Mesenchymal stem cell (in vitro differentiated cells and primary cell): ENCODE results near the gene KPTN.

Experiments
- DNase-seq: peaks from one replicate; pipeline ENCODE4 v3.0.0-alpha.2; 2013
- H2AFZ ChIP-seq: one replicate; pipeline ENCODE4 v1.6.1; 2013; ENCODE audit warnings: low read depth, mild to moderate bottlenecking, control low read depth, inconsistent platforms, low read length, moderate library complexity
- H2AK5ac ChIP-seq: 2 replicates; pipeline ENCODE4 v1.6.1; 2013; ENCODE audit warnings: low read length, moderate library complexity, mild to moderate bottlenecking, inconsistent platforms; ENCODE audit not compliant: severe bottlenecking
- H2BK120ac ChIP-seq: one replicate; pipeline ENCODE4 v1.6.1; 2013; ENCODE audit warnings: low read depth, mild to moderate bottlenecking, inconsistent platforms, low read length, moderate library complexity
- H2BK12ac ChIP-seq, 2 experiments: one replicate each; pipeline ENCODE4 v1.6.1; 2013; ENCODE audit warnings: inconsistent platforms in 2 of 2, low read length in 2 of 2, mild to moderate bottlenecking in 2 of 2, moderate library complexity in 2 of 2, control low read depth in 1 of 2
- H2BK15ac ChIP-seq: one replicate; pipeline ENCODE4 v1.6.1; 2013; ENCODE audit warnings: mild to moderate bottlenecking, low read depth, inconsistent platforms; ENCODE audit not compliant: poor library complexity, severe bottlenecking
- H2BK5ac ChIP-seq: 2 replicates; pipeline ENCODE4 v1.6.1; 2013; ENCODE audit warnings: low read depth, mild to moderate bottlenecking, low read length, control low read depth, inconsistent platforms; ENCODE audit not compliant: poor library complexity, severe bottlenecking
- H3K14ac ChIP-seq, 2 experiments: one replicate each; pipeline ENCODE4 v1.6.1; 2013; ENCODE audit warnings: inconsistent platforms in 2 of 2, low read length in 2 of 2, control low read depth in 1 of 2, mild to moderate bottlenecking in 1 of 2, moderate library complexity in 1 of 2
- H3K18ac ChIP-seq, 2 experiments: one replicate each; pipeline ENCODE4 v1.6.1; 2013; ENCODE audit warnings: inconsistent platforms in 2 of 2, low read length in 2 of 2, control low read depth in 1 of 2, low read depth in 1 of 2, mild to moderate bottlenecking in 1 of 2
- H3K23ac ChIP-seq, 2 experiments: one replicate each; pipeline ENCODE4 v1.6.1; 2013; ENCODE audit warnings: inconsistent platforms in 2 of 2, low read length in 2 of 2, mild to moderate bottlenecking in 2 of 2, moderate library complexity in 2 of 2, control low read depth in 1 of 2
- H3K27ac ChIP-seq: 2 replicates; pipeline ENCODE4 v1.5.1; 2013; ENCODE audit warnings: mild to moderate bottlenecking, moderate library complexity, low read length, control low read depth, inconsistent platforms; ENCODE audit not compliant: poor library complexity, severe bottlenecking
- H3K27me3 ChIP-seq, 2 experiments: 2 replicates each; pipeline versions ENCODE4 v1.6.1 to v1.7.0; 2013; ENCODE audit warnings: low read length in 2 of 2, mild to moderate bottlenecking in 2 of 2, moderate library complexity in 2 of 2, control low read depth in 1 of 2, inconsistent platforms in 1 of 2; ENCODE audit not compliant: control insufficient read depth in 1 of 2, insufficient read depth in 1 of 2
- H3K36me3 ChIP-seq, 2 experiments: 2 replicates each; pipeline versions ENCODE4 v1.6.1 to v1.7.0; 2013; ENCODE audit warnings: low read length in 2 of 2, control low read depth in 1 of 2, inconsistent platforms in 1 of 2, low read depth in 1 of 2, mild to moderate bottlenecking in 1 of 2; ENCODE audit not compliant: insufficient read depth in 2 of 2, control insufficient read depth in 1 of 2
- H3K4ac ChIP-seq, 2 experiments: one replicate each; pipeline ENCODE4 v1.6.1; 2013; ENCODE audit warnings: inconsistent platforms in 2 of 2, low read length in 2 of 2, mild to moderate bottlenecking in 2 of 2, moderate library complexity in 2 of 2, control low read depth in 1 of 2, low read depth in 1 of 2
- H3K4me1 ChIP-seq: 2 replicates; pipeline ENCODE4 v1.6.1; 2013; ENCODE audit warnings: low read depth, low read length, control low read depth; ENCODE audit not compliant: control insufficient read depth, insufficient read depth
- H3K4me2 ChIP-seq: 2 replicates; pipeline ENCODE4 v1.6.1; 2013; ENCODE audit warnings: low read length, mild to moderate bottlenecking, inconsistent platforms; ENCODE audit not compliant: poor library complexity, severe bottlenecking
- H3K4me3 ChIP-seq, 2 experiments: 2 replicates each; pipeline versions ENCODE4 v1.5.1 to v1.7.0; 2013; ENCODE audit warnings: low read length in 2 of 2, mild to moderate bottlenecking in 2 of 2, control low read depth in 1 of 2, low read depth in 1 of 2; ENCODE audit not compliant: insufficient read depth in 1 of 2
- H3K79me1 ChIP-seq: replicated peaks from 2 replicates; pipeline ENCODE4 v1.6.1; 2013; ENCODE audit warnings: mild to moderate bottlenecking, control low read depth, low read length, inconsistent platforms; ENCODE audit not compliant: poor library complexity, severe bottlenecking
- H3K9ac ChIP-seq: 2 replicates; pipeline ENCODE4 v1.7.0; 2013; ENCODE audit warnings: mild to moderate bottlenecking, low read length, moderate library complexity
- H3K9me3 ChIP-seq: 2 replicates; pipeline ENCODE4 v1.7.0; 2013; ENCODE audit warnings: mild to moderate bottlenecking, low read length; ENCODE audit not compliant: control insufficient read depth
- H4K8ac ChIP-seq: one replicate; pipeline ENCODE4 v1.6.1; 2013; ENCODE audit warnings: inconsistent platforms, mild to moderate bottlenecking, low read length, moderate library complexity
- H4K91ac ChIP-seq: one replicate; pipeline ENCODE4 v1.6.1; 2013; ENCODE audit warnings: mild to moderate bottlenecking, low read length, inconsistent platforms
- WGBS: methylation state at CpG from one replicate; pipeline ENCODE4 v1.1.7; 2013; ENCODE audit warnings: mixed read lengths; 5-methylcytosine and 5-hydroxymethylcytosine counted together

Gene KPTN

GRCh38 chr19:47456721-47457474, 27.1 kb downstream of the KPTN start:
- H3K4ac ChIP-seq, result no peak overlapping the region

GRCh38 chr19:47450478-47450877, 33.5 kb downstream of the KPTN start:
- no peak overlapping the region for H3K23ac ChIP-seq
- H2BK12ac ChIP-seq, result no peak overlapping the region
- peaks cover 55 to 87% of the 10 kb centered on the region in 2 experiments for H3K27me3 ChIP-seq
- no peak overlapping the region for H3K4me2 ChIP-seq
- H2BK5ac ChIP-seq, result no peak overlapping the region
- no peak overlapping the region for H3K9ac ChIP-seq
- H4K8ac ChIP-seq, result no peak overlapping the region
- H3K14ac ChIP-seq, result no peak overlapping the region
- H2BK120ac ChIP-seq, result no peak overlapping the region
- no peak for DNase-seq
- WGBS, result 64% methylated on average over 6 of the region's 7 CpGs
- H2AK5ac ChIP-seq, result no peak overlapping the region
- no peaks in the 10 kb centered on the region for H3K36me3 ChIP-seq
- no peak overlapping the region for H3K4me3 ChIP-seq
- no peak overlapping the region for H3K27ac ChIP-seq
- peaks cover 20% of the 10 kb centered on the region for H3K4me1 ChIP-seq
- H3K4ac ChIP-seq, result no peak overlapping the region
- H3K18ac ChIP-seq, result no peak overlapping the region
- no peak overlapping the region for H4K91ac ChIP-seq
- no peak overlapping the region for H2AFZ ChIP-seq
- no peaks in the 10 kb centered on the region for H3K79me1 ChIP-seq
- peaks cover 7% of the 10 kb centered on the region for H3K9me3 ChIP-seq
- no peak overlapping the region for H2BK15ac ChIP-seq

More at GRCh38 chr19:47456721-47457474, 27.1 kb downstream of the KPTN start:
- no peak overlapping the region for H2AFZ ChIP-seq
- no peak overlapping the region for H4K91ac ChIP-seq
- 73% methylated on average over 77 of the region's 77 CpGs for WGBS
- no peak overlapping the region for H3K18ac ChIP-seq
- no peak overlapping the region for H3K4me2 ChIP-seq
- peaks cover 2% of the 10 kb centered on the region for H3K4me1 ChIP-seq
- no peak overlapping the region for H3K23ac ChIP-seq
- no peak overlapping the region for H3K14ac ChIP-seq
- no peak overlapping the region for H3K9ac ChIP-seq
- no peaks in the 10 kb centered on the region for H3K36me3 ChIP-seq
- H2BK120ac ChIP-seq, result no peak overlapping the region
- H3K27me3 ChIP-seq, result peaks cover 55 to 85% of the 10 kb centered on the region in 2 experiments
- no peak overlapping the region for H2BK5ac ChIP-seq
- H4K8ac ChIP-seq, result no peak overlapping the region
- H3K79me1 ChIP-seq, result no peaks in the 10 kb centered on the region
- DNase-seq, result no peak
- peaks cover 21% of the 10 kb centered on the region for H3K9me3 ChIP-seq
- no peak overlapping the region for H2BK15ac ChIP-seq
- no peak overlapping the region for H2AK5ac ChIP-seq
- no peak overlapping the region for H3K4me3 ChIP-seq
- H3K27ac ChIP-seq, result no peak overlapping the region
- H2BK12ac ChIP-seq, result no peak overlapping the region

- no peaks in the 10 kb centered on the region for H3K9me3 ChIP-seq
- H2BK5ac ChIP-seq, result no peak overlapping the region
- no peak overlapping the region for H4K8ac ChIP-seq
- H2BK15ac ChIP-seq, result no peak overlapping the region
- no peak overlapping the region for H3K4ac ChIP-seq
- H3K23ac ChIP-seq, result peak overlapping the region in 1 of 2 experiments; percentile 18
- H2AK5ac ChIP-seq, result no peak overlapping the region
- H3K27me3 ChIP-seq, result peaks cover 70 to 88% of the 10 kb centered on the region in 2 experiments
- H3K27ac ChIP-seq, result no peak overlapping the region
- no peak overlapping the region for H3K4me2 ChIP-seq
- no peak overlapping the region for H3K14ac ChIP-seq
- no peak overlapping the region for H2AFZ ChIP-seq
- no peaks in the 10 kb centered on the region for H3K79me1 ChIP-seq
- WGBS, result 37% methylated on average over 9 of the region's 9 CpGs
- H2BK12ac ChIP-seq, result no peak overlapping the region
- H3K4me3 ChIP-seq, result no peak overlapping the region
- no peaks in the 10 kb centered on the region for H3K36me3 ChIP-seq
- DNase-seq, result no peak
- peaks cover 20% of the 10 kb centered on the region for H3K4me1 ChIP-seq
- H3K9ac ChIP-seq, result no peak overlapping the region
- H4K91ac ChIP-seq, result no peak overlapping the region
- no peak overlapping the region for H3K18ac ChIP-seq
- no peak overlapping the region for H2BK120ac ChIP-seq
These were observed 35.7 kb downstream of the KPTN start for GRCh38 chr19:47448360-47448727.

GRCh38 chr19:47447470-47448359, 36.3 kb downstream of the KPTN start:
- no peaks in the 10 kb centered on the region for H3K36me3 ChIP-seq
- no peak overlapping the region for H2BK120ac ChIP-seq
- no peak overlapping the region for H3K9ac ChIP-seq
- peaks cover 20% of the 10 kb centered on the region for H3K4me1 ChIP-seq
- no peaks in the 10 kb centered on the region for H3K9me3 ChIP-seq
- H4K8ac ChIP-seq, result no peak overlapping the region
- no peak overlapping the region for H3K4me3 ChIP-seq
- H3K27me3 ChIP-seq, result peaks cover 77 to 88% of the 10 kb centered on the region in 2 experiments
- peak overlapping the region in 1 of 2 experiments; percentile 73 for H3K23ac ChIP-seq
- no peak overlapping the region for H2AK5ac ChIP-seq
- WGBS, result 8% methylated on average over 78 of the region's 95 CpGs
- DNase-seq, result peak; percentile 64
- no peak overlapping the region for H3K27ac ChIP-seq
- H3K4me2 ChIP-seq, result no peak overlapping the region
- H3K18ac ChIP-seq, result peak overlapping the region in 1 of 2 experiments; percentile 69
- H3K14ac ChIP-seq, result no peak overlapping the region
- H2BK12ac ChIP-seq, result no peak overlapping the region
- H3K4ac ChIP-seq, result no peak overlapping the region
- H4K91ac ChIP-seq, result peak overlapping the region; percentile 74
- H3K79me1 ChIP-seq, result no peaks in the 10 kb centered on the region
- no peak overlapping the region for H2AFZ ChIP-seq
- H2BK15ac ChIP-seq, result no peak overlapping the region
- no peak overlapping the region for H2BK5ac ChIP-seq
